OCI-LY7 (cell line): ENCODE measurements around the gene MUCL1. TPM values are rescaled to one million over a fixed set of nuclear protein-coding genes. Genes with fewer than 3 reads are reported as not detected.

ENCODE experiments used
- BruUV-seq: library from RNA; stranded (reverse); fragments of 400-500 nt; replicated peaks from 2 replicates; lab custom pipeline; 2021; lab: Mats Ljungman, UMichigan
- CTCF ChIA-PET: fragments of 300-600 bp; sonication (Branson Sonifier 250); formaldehyde crosslinking; loops from one replicate; lab custom pipeline; 2022; ENCODE audit warnings: antibody characterized with exemption; ENCODE audit not compliant: unreplicated experiment; lab: Charles Lee
- POLR2A ChIA-PET: fragments of 300-600 bp; sonication (Branson Sonifier 250); formaldehyde crosslinking; loops from one replicate; lab custom pipeline; 2022; ENCODE audit warnings: antibody characterized with exemption; lab: Charles Lee
- DNase-seq: peaks from one replicate; pipeline ENCODE4 v3.0.0-alpha.2; 2015; ENCODE audit warnings: low spot score
- H2AFZ ChIP-seq: fragments of 200-600 bp; sonication (generic), shearing (Covaris generic); 2 replicates; pipeline ENCODE4 v1.6.1; 2014; ENCODE audit warnings: mild to moderate bottlenecking, antibody characterized with exemption, low read length, moderate library complexity
- H3K27ac ChIP-seq: fragments of 200-600 bp; sonication (generic); 2 replicates; pipeline ENCODE4 v1.5.1; 2014; ENCODE audit warnings: mixed run types, low read depth, mild to moderate bottlenecking, moderate library complexity, low read length, inconsistent platforms; ENCODE audit not compliant: poor library complexity, severe bottlenecking
- H3K36me3 ChIP-seq: fragments of 200-600 bp; sonication (generic); 2 replicates; pipeline ENCODE4 v1.6.1; 2014; ENCODE audit warnings: mild to moderate bottlenecking, antibody characterized with exemption, low read length, moderate library complexity, mixed read lengths; ENCODE audit not compliant: insufficient read depth
- H3K4me1 ChIP-seq: fragments of 200-600 bp; sonication (generic); 2 replicates; pipeline ENCODE4 v1.5.1; 2014; ENCODE audit warnings: mild to moderate bottlenecking, low read length; ENCODE audit not compliant: insufficient read depth, poor library complexity, severe bottlenecking
- H3K4me2 ChIP-seq: fragments of 200-600 bp; sonication (generic); 2 replicates; pipeline ENCODE4 v1.6.1; 2014; ENCODE audit warnings: mild to moderate bottlenecking, low read length
- H3K4me3 ChIP-seq: fragments of 200-600 bp; sonication (generic); 2 replicates; pipeline ENCODE4 v1.5.1; 2014; ENCODE audit warnings: mild to moderate bottlenecking, low read depth, low read length; ENCODE audit not compliant: poor library complexity, severe bottlenecking
- H3K79me2 ChIP-seq: fragments of 200-600 bp; sonication (generic); 2 replicates; pipeline ENCODE4 v1.6.1; 2016; ENCODE audit warnings: low read depth, mild to moderate bottlenecking, low read length, moderate library complexity, mixed read lengths; ENCODE audit not compliant: insufficient read depth
- H3K9me2 ChIP-seq: fragments of 200-600 bp; sonication (generic); 2 replicates; pipeline ENCODE4 v1.6.1; 2016; ENCODE audit warnings: mild to moderate bottlenecking, low read length, mixed read lengths; ENCODE audit not compliant: insufficient read depth
- H3K9me3 ChIP-seq: fragments of 200-600 bp; sonication (generic); 2 replicates; pipeline ENCODE4 v1.6.1; 2014; ENCODE audit warnings: mild to moderate bottlenecking, mixed run types, low read length, mixed read lengths
- H4K20me1 ChIP-seq: fragments of 200-600 bp; sonication (generic); 2 replicates; pipeline ENCODE4 v1.6.1; 2014; ENCODE audit warnings: mild to moderate bottlenecking, antibody characterized with exemption, low read length, moderate library complexity, mixed read lengths; ENCODE audit not compliant: insufficient read depth
- CTCF ChIP-seq: fragments of 200-600 bp; sonication (generic); conservative IDR thresholded peaks from 2 replicates; pipeline ENCODE4 v1.5.1; 2014; ENCODE audit warnings: mild to moderate bottlenecking, antibody characterized with exemption, low read length, moderate library complexity, mixed read lengths
- EZH2phosphoT487 ChIP-seq: fragments of 200-600 bp; sonication (generic); IDR thresholded peaks from 2 replicates; pipeline ENCODE4 v1.6.1; 2018; ENCODE audit warnings: low read depth, borderline replicate concordance, mild to moderate bottlenecking, mixed run types, antibody characterized with exemption, low read length, moderate library complexity, mixed read lengths
- intact Hi-C: fragments of 100-400 bp; cut with micrococcal nuclease; formaldehyde crosslinking; loops from one replicate; pipeline ENCODE4 v1.10.0; 2022; ENCODE audit not compliant: unreplicated experiment
- total RNA-seq, 2 experiments: library from RNA; depleted of rRNA in 1 of 2; stranded (reverse); fragments of >200 nt in 1 of 2; shearing (Covaris generic) in 1 of 2; gene quantifications; 2 replicates each; pipeline ENCODE4 v1.2.3, GENCODE V29; 2014 to 2022

The MUCL1 gene
- total RNA-seq, 2 experiments from 2014 or later, result not detected

- H4K20me1 ChIP-seq, result no peaks in the 10 kb centered on the region
- no peaks in the 10 kb centered on the region for H3K79me2 ChIP-seq
- H3K4me3 ChIP-seq, result no peak overlapping the region
- no peak for DNase-seq
- ChIA-PET POLR2A (interaction anchor here (0.6 to 0.7 kb wide), 2 partner anchors 11 to 803 kb away, joined by 3 read pairs; no protein-coding TSS in a partner anchor), CTCF (no interaction called here)
- BruUV-seq, result no TSS peak
- TF ChIP-seq CTCF (no peak), EZH2phosphoT487 (no peak)
- H3K9me3 ChIP-seq, result no peaks in the 10 kb centered on the region
- H3K4me2 ChIP-seq, result no peak overlapping the region
- H3K9me2 ChIP-seq, result no peaks in the 10 kb centered on the region
- H3K36me3 ChIP-seq, result no peaks in the 10 kb centered on the region
- H3K4me1 ChIP-seq, result no peaks in the 10 kb centered on the region
- H2AFZ ChIP-seq, result no peak overlapping the region
- intact Hi-C loops, result no loop called here
- no peak overlapping the region for H3K27ac ChIP-seq
Measured at GRCh38 chr12:54859502-54859901, 5.2 kb downstream of the MUCL1 start.

- Histone ChIP-seq H3K4me2 (no peak overlapping the region), H3K27ac (no peak overlapping the region), H3K4me3 (no peak overlapping the region), H3K79me2 (no peaks in the 10 kb centered on the region), H3K4me1 (no peaks in the 10 kb centered on the region), H2AFZ (no peak overlapping the region), H3K36me3 (no peaks in the 10 kb centered on the region), H4K20me1 (no peaks in the 10 kb centered on the region), H3K9me2 (no peaks in the 10 kb centered on the region), H3K9me3 (no peaks in the 10 kb centered on the region)
- intact Hi-C loops, result no loop called here
- DNase-seq, result no peak
- TF ChIP-seq CTCF (no peak), EZH2phosphoT487 (no peak)
- no TSS peak for BruUV-seq
- ChIA-PET CTCF (no interaction called here), POLR2A (no interaction called here)
Measured at GRCh38 chr12:54861927-54862326, 7.6 kb downstream of the MUCL1 start.

GRCh38 chr12:54863948-54864618, 9.8 kb downstream of the MUCL1 start:
- no peak overlapping the region for H3K4me3 ChIP-seq
- BruUV-seq, result no TSS peak
- CTCF ChIA-PET, result no interaction called here
- no peak overlapping the region for H3K4me2 ChIP-seq
- no peak overlapping the region for H2AFZ ChIP-seq
- H3K4me1 ChIP-seq, result no peaks in the 10 kb centered on the region
- no peaks in the 10 kb centered on the region for H3K9me3 ChIP-seq
- H4K20me1 ChIP-seq, result no peaks in the 10 kb centered on the region
- DNase-seq, result no peak
- H3K9me2 ChIP-seq, result no peaks in the 10 kb centered on the region
- TF ChIP-seq CTCF (no peak), EZH2phosphoT487 (no peak)
- intact Hi-C loops, result no loop called here
- H3K27ac ChIP-seq, result no peak overlapping the region
- POLR2A ChIA-PET, result no interaction called here
- H3K79me2 ChIP-seq, result no peaks in the 10 kb centered on the region
- no peaks in the 10 kb centered on the region for H3K36me3 ChIP-seq
